Measurements from ENCODE around the gene YBX1. TPM values are rescaled to one million over a fixed set of nuclear protein-coding genes. Genes with fewer than 3 reads are reported as not detected.

The YBX1 gene
- total and polyA plus RNA-seq, 2 of the 13 experiments (the other 11 are each of a cell fraction or from before 2014, with no cell fraction given): 339 to 628 TPM

- TF ChIP-seq SKIL (CRISPR knock-in tag; IDR thresholded peaks at IDR 0.05; ENCODE audit: borderline replicate concordance) (no peak), AGO1 (IDR thresholded peaks at IDR 0.05; ENCODE audit: low read depth, low read length, poor library complexity, severe bottlenecking) (no peak), ZNF546 (CRISPR knock-in tag; conservative IDR thresholded peaks at IDR 0.05) (no peak), CREM (IDR thresholded peaks at IDR 0.05) (no peak), CREM (CRISPR knock-in tag; IDR thresholded peaks at IDR 0.05) (no peak), SMAD1 (CRISPR knock-in tag; IDR thresholded peaks at IDR 0.05; ENCODE audit: borderline replicate concordance, low read depth) (no peak), ZBTB8A (CRISPR knock-in tag; IDR thresholded peaks at IDR 0.05; ENCODE audit: borderline replicate concordance, low read depth) (no peak), TOPORS (CRISPR knock-in tag; IDR thresholded peaks at IDR 0.05) (0 out of 2 replicates have a peak, but pooled peaks have one; percentile 46), ZBTB49 (CRISPR knock-in tag; IDR thresholded peaks at IDR 0.05; ENCODE audit: borderline replicate concordance) (no peak), PBX3 (CRISPR knock-in tag; IDR thresholded peaks at IDR 0.05; ENCODE audit: borderline replicate concordance) (no peak), TFE3 (CRISPR knock-in tag; IDR thresholded peaks at IDR 0.05) (0 out of 2 replicates have a peak, but pooled peaks have one; percentile 4)
Measured at GRCh38 chr1:42680921-42681683, 1.1 kb upstream of the YBX1 start (continued).

Data from HepG2 (cell line).